HG03097 (cell line): ENCODE data around the gene SPSB3.
"Not testable (repeated sequence)": the region's sequence is repeated elsewhere in the genome, so short reads cannot be mapped to it uniquely, and the experiment has no call there.

ENCODE experiments used
- ATAC-seq: cut with Tn5 transposase; IDR thresholded peaks from one replicate; pipeline ENCODE4 v1.9.1; 2021; ENCODE audit not compliant: unreplicated experiment, low FRiP score

SPSB3 gene

GRCh38 chr16:1817276-1817589 lies 34.9 kb upstream of the SPSB3 start:
- no peak for ATAC-seq

- no peak for ATAC-seq
Observed at GRCh38 chr16:1816396-1817275, 34.3 kb upstream of the SPSB3 start.

GRCh38 chr16:1815461-1815860 lies 33.1 kb upstream of the SPSB3 start:
- ATAC-seq, result no peak

GRCh38 chr16:1812732-1813163 lies 30.4 kb upstream of the SPSB3 start:
- no peak for ATAC-seq

- ATAC-seq, result no peak
Observed at GRCh38 chr16:1810536-1810935, 28.2 kb upstream of the SPSB3 start.

GRCh38 chr16:1810106-1810505 lies 27.7 kb upstream of the SPSB3 start:
- ATAC-seq, result no peak

GRCh38 chr16:1809281-1809801 lies 27.0 kb upstream of the SPSB3 start:
- no peak for ATAC-seq

- no peak for ATAC-seq
Observed at GRCh38 chr16:1808691-1809090, 26.3 kb upstream of the SPSB3 start.

- no peak for ATAC-seq
Observed at GRCh38 chr16:1807626-1808025, 25.3 kb upstream of the SPSB3 start.

- no peak for ATAC-seq
Observed at GRCh38 chr16:1800701-1801100, 18.3 kb upstream of the SPSB3 start.

- ATAC-seq, result not testable (repeated sequence)
Observed at GRCh38 chr16:1799263-1799662, 16.9 kb upstream of the SPSB3 start.

GRCh38 chr16:1794908-1795666 lies 12.7 kb upstream of the SPSB3 start:
- no peak for ATAC-seq

GRCh38 chr16:1794221-1794871 lies 12.0 kb upstream of the SPSB3 start:
- no peak for ATAC-seq

- no peak for ATAC-seq
Observed at GRCh38 chr16:1793578-1794220, 11.3 kb upstream of the SPSB3 start, which contains the start of gene IGFALS. Gene IGFALS (minus strand): TSS chr16:1793705. CDS start chr16:1793652, 53 bp downstream.

- no peak for ATAC-seq
Observed at GRCh38 chr16:1792836-1793577, 10.6 kb upstream of the SPSB3 start.

- no peak for ATAC-seq
Observed at GRCh38 chr16:1791943-1792812, 9.8 kb upstream of the SPSB3 start.

GRCh38 chr16:1791256-1791942 lies 9.0 kb upstream of the SPSB3 start:
- no peak for ATAC-seq

GRCh38 chr16:1790611-1791255 lies 8.4 kb upstream of the SPSB3 start:
- ATAC-seq, result no peak
